Trophoblast cell (in vitro differentiated cells and primary cell): Measurements from ENCODE around the gene HOXD10.

ENCODE experiments used
- DNase-seq, 2 donors: peaks; one replicate each; pipeline ENCODE4 v3.0.0-alpha.2; 2016
- H2AFZ ChIP-seq: 2 replicates; pipeline ENCODE4 v1.6.1; 2013; ENCODE audit warnings: low read length, moderate library complexity, mild to moderate bottlenecking; ENCODE audit not compliant: insufficient read depth, poor library complexity
- H2AK5ac ChIP-seq: 2 replicates; pipeline ENCODE4 v1.6.1; 2013; ENCODE audit warnings: mild to moderate bottlenecking, low read length
- H2BK120ac ChIP-seq: 2 replicates; pipeline ENCODE4 v1.6.1; 2013; ENCODE audit warnings: low read length, mild to moderate bottlenecking, moderate library complexity; ENCODE audit not compliant: insufficient read depth, poor library complexity
- H2BK12ac ChIP-seq: 2 replicates; pipeline ENCODE4 v1.6.1; 2013; ENCODE audit warnings: mild to moderate bottlenecking, low read length, moderate library complexity
- H2BK5ac ChIP-seq: 2 replicates; pipeline ENCODE4 v1.6.1; 2013; ENCODE audit warnings: low read length, low read depth, moderate library complexity, mild to moderate bottlenecking; ENCODE audit not compliant: poor library complexity
- H3K14ac ChIP-seq: 2 replicates; pipeline ENCODE4 v1.6.1; 2013; ENCODE audit warnings: mild to moderate bottlenecking, low read length
- H3K18ac ChIP-seq: 2 replicates; pipeline ENCODE4 v1.6.1; 2013; ENCODE audit warnings: mild to moderate bottlenecking, low read length
- H3K23ac ChIP-seq: 2 replicates; pipeline ENCODE4 v1.6.1; 2013; ENCODE audit warnings: low read length
- H3K27ac ChIP-seq: 2 replicates; pipeline ENCODE4 v1.5.1; 2013; ENCODE audit warnings: low read depth, mild to moderate bottlenecking, inconsistent platforms, low read length, moderate library complexity
- H3K27me3 ChIP-seq: 2 replicates; pipeline ENCODE4 v1.6.1; 2013; ENCODE audit warnings: inconsistent platforms, mild to moderate bottlenecking, low read length, moderate library complexity; ENCODE audit not compliant: insufficient read depth
- H3K36me3 ChIP-seq, 2 experiments: 1 replicate in 1 of 2; 2 replicates in 1 of 2; pipeline ENCODE4 v1.6.1; 2013; ENCODE audit warnings: low read length in 2 of 2, mild to moderate bottlenecking in 2 of 2, moderate library complexity in 1 of 2; ENCODE audit not compliant: insufficient read depth in 2 of 2, control insufficient read depth in 1 of 2
- H3K4ac ChIP-seq: 2 replicates; pipeline ENCODE4 v1.6.1; 2013; ENCODE audit warnings: low read depth, mild to moderate bottlenecking, low read length, moderate library complexity
- H3K4me1 ChIP-seq, 2 experiments: 1 replicate in 1 of 2; 2 replicates in 1 of 2; pipeline ENCODE4 v1.6.1; 2013; ENCODE audit warnings: low read length in 2 of 2, mild to moderate bottlenecking in 2 of 2, moderate library complexity in 1 of 2; ENCODE audit not compliant: insufficient read depth in 2 of 2, control insufficient read depth in 1 of 2
- H3K4me2 ChIP-seq: 2 replicates; pipeline ENCODE4 v1.6.1; 2013; ENCODE audit warnings: inconsistent platforms, mild to moderate bottlenecking, low read length, moderate library complexity
- H3K4me3 ChIP-seq: 2 replicates; pipeline ENCODE4 v1.5.1; 2013; ENCODE audit warnings: mild to moderate bottlenecking, low read depth, low read length, inconsistent platforms
- H3K79me1 ChIP-seq: one replicate; pipeline ENCODE4 v1.6.1; 2013; ENCODE audit warnings: low read length
- H3K79me2 ChIP-seq: 2 replicates; pipeline ENCODE4 v1.6.1; 2013; ENCODE audit warnings: low read length, mild to moderate bottlenecking; ENCODE audit not compliant: control insufficient read depth, insufficient read depth, poor library complexity
- H3K9ac ChIP-seq: 2 replicates; pipeline ENCODE4 v1.6.1; 2013; ENCODE audit warnings: mild to moderate bottlenecking, low read length
- H3K9me3 ChIP-seq: 2 replicates; pipeline ENCODE4 v1.6.1; 2013; ENCODE audit warnings: low read depth, mild to moderate bottlenecking, control low read depth, inconsistent platforms, low read length; ENCODE audit not compliant: insufficient read depth
- H4K12ac ChIP-seq: 2 replicates; pipeline ENCODE4 v1.6.1; 2013; ENCODE audit warnings: low read depth, mild to moderate bottlenecking, low read length, moderate library complexity
- H4K8ac ChIP-seq: 2 replicates; pipeline ENCODE4 v1.6.1; 2013; ENCODE audit warnings: low read depth, mild to moderate bottlenecking, low read length, moderate library complexity
- H4K91ac ChIP-seq: one replicate; pipeline ENCODE4 v1.6.1; 2013; ENCODE audit warnings: low read depth, mild to moderate bottlenecking, low read length, moderate library complexity
- WGBS: extraction: QIAGEN DNeasy Blood & Tissue Kit; methylation state at CpG from one replicate; pipeline ENCODE4 v1.1.7; 2013; ENCODE audit warnings: missing lambda C conversion rate; ENCODE audit not compliant: insufficient read length, insufficient coverage; ENCODE audit errors: extremely low coverage; 5-methylcytosine and 5-hydroxymethylcytosine counted together

Gene HOXD10

DNA sequence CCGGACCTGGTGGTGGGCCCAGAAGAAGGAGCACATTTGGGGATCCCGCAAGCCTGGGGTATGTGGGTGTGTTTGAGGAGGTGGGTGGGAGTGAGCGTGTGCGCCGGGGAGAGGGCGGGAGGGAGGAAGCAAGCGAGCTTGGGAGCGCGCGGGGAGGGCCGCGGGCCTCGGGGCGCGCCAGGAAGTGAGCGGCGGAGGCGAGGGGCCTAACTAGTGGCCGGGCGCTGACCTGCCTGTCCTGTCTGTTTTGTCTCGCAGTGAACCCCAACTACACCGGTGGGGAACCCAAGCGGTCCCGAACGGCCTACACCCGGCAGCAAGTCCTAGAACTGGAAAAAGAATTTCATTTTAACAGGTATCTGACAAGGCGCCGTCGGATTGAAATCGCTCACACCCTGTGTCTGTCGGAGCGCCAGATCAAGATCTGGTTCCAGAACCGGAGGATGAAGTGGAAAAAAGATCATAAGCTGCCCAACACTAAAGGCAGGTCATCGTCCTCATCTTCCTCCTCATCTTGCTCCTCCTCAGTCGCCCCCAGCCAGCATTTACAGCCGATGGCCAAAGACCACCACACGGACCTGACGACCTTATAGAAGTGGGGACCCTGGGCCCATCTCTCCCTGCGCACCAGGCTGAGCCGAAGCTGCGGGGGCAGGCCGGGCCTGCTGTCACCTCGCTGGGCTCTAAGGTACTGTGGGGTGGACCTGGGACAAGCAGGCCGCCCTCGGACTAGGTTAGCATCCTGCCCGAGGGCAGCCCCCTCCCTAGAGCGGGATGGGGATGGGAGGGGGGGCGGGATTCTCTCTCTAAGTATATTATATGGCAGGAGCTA, 36.0 kb downstream of the HOXD10 start:
- no peak for DNase-seq
- Histone ChIP-seq H3K9me3 (peaks cover 22% of the 10 kb centered on the region), H3K4me2 (no peak overlapping the region), H3K14ac (no peak overlapping the region), H3K4me1 (peaks cover 5 to 7% of the 10 kb centered on the region in 2 experiments), H4K12ac (no peak overlapping the region), H3K27me3 (peaks cover 91% of the 10 kb centered on the region), H2AK5ac (no peak overlapping the region), H4K8ac (no peak overlapping the region), H3K79me2 (no peaks in the 10 kb centered on the region), H4K91ac (no peak overlapping the region), H2BK12ac (no peak overlapping the region), H3K36me3 (no peaks in the 10 kb centered on the region), H3K23ac (no peak overlapping the region), H2BK5ac (no peak overlapping the region), H3K9ac (no peak overlapping the region), H3K27ac (no peak overlapping the region), H2AFZ (no peak overlapping the region), H2BK120ac (no peak overlapping the region), H3K4me3 (peak overlapping the region; percentile 33), H3K4ac (no peak overlapping the region), H3K79me1 (no peaks in the 10 kb centered on the region), H3K18ac (no peak overlapping the region)
- no CpG with 5 or more reads among the region's 48 CpGs for WGBS

DNA sequence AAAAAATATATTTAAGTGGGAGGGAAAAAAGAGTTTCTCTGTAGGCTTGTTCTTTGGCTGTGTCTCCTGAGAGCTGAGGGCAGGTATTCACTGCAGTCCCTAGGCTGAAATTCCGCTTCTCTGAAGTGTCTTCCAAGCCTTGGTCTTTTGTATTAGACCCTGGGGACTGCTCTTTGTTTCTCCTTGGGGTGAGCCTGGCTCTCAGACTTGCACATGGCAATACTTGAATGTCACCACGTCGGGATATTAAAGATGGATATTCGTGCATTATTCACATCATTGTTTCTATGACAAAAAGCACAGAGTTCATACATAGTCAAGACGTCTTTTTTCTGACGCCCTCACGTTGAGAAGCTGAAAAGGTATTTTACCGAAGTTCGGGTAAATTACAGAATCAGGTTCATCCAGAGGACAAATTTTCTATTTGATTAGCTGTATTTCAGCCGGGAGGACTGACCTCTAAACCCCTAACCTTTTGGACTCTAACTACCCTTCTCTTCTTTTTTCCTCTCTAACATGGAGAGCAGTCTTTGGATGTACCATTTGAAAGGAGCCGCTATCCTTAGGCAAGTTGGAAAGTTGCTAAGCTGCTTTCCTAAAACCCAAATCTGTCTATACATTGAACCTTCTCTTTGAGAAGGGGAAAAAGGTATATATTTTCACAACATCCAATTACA, 38.1 kb downstream of the HOXD10 start:
- H3K9me3 ChIP-seq: peaks cover 22% of the 10 kb centered on the region
- H3K79me2 ChIP-seq: no peaks in the 10 kb centered on the region
- H3K4me2 ChIP-seq: no peak overlapping the region
- WGBS: no CpG with 5 or more reads among the region's 11 CpGs
- H3K4ac ChIP-seq: no peak overlapping the region
- DNase-seq: no peak
- no peak overlapping the region for H2AFZ ChIP-seq
- peaks cover 91% of the 10 kb centered on the region for H3K27me3 ChIP-seq
- H4K8ac ChIP-seq: no peak overlapping the region
- H2BK120ac ChIP-seq: no peak overlapping the region
- H3K9ac ChIP-seq: no peak overlapping the region
- no peak overlapping the region for H4K91ac ChIP-seq
- H3K4me3 ChIP-seq: no peak overlapping the region
- H4K12ac ChIP-seq: no peak overlapping the region
- H3K18ac ChIP-seq: no peak overlapping the region
- peaks cover 5 to 8% of the 10 kb centered on the region in 2 experiments for H3K4me1 ChIP-seq
- H3K14ac ChIP-seq: no peak overlapping the region
- H3K23ac ChIP-seq: no peak overlapping the region
- no peak overlapping the region for H2BK12ac ChIP-seq
- no peak overlapping the region for H3K27ac ChIP-seq
- H2BK5ac ChIP-seq: no peak overlapping the region
- no peaks in the 10 kb centered on the region for H3K36me3 ChIP-seq
- no peaks in the 10 kb centered on the region for H3K79me1 ChIP-seq
- no peak overlapping the region for H2AK5ac ChIP-seq

DNA sequence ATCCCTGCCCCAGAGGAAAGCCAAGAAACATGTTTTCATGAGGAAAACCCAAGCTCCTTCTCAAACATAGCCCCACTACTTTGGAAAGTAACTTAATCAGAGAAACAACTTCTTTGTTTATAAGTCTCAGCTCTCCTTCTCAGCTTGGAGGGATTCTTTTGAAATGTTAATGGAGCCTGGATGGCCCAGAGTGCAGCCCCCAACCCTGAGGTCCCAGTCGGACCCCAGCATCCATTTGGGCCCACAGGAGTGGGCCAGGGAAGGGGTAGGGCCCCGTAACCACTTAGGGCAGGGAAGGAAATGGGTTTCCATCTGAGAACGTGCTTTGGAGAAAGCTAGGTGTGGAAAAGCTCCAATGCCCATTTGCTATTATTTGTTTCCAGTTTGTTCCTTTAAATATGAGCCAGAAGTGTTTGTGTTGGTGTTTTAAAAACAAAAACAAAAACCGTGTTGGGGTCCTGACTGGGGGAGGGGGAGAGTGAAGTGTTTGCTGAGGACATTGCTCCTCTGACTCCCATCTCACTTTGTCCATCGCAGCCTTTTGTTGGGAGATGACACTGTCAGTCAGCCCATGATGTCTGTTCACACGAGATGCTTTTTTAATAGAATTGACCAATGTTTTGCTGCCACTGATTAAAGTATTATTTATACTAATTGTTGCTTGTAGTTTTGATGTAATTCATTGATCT, 38.9 kb downstream of the HOXD10 start:
- no peak overlapping the region for H3K4me3 ChIP-seq
- no peak overlapping the region for H2AK5ac ChIP-seq
- H3K79me1 ChIP-seq: no peaks in the 10 kb centered on the region

DNA sequence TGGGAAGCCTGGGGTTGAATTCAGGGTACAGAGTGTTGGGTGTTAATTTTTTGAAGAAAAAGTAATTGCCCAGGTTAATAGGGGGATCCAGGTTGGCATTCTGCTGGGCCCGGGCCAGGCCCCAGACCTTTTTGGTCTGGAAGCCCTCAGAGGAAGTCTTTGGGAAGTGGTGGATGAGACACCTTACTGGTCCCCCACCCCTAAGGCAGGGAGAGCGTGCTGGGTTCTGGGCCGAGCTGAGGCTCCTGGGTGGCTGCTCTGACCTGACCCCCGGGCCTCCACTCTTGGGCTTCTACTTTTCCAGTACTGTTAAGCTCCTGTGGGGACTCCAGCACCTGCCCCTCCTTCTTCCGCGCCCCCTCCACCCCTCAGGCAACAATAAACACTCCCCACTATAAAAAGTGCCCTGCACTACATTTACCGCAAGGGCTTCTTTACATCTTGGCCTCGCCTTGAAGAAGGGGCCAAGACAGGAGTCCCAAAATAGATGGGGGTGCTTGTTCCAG, 39.8 kb downstream of the HOXD10 start:
- no peak overlapping the region for H2BK120ac ChIP-seq
- H3K4me2 ChIP-seq: no peak overlapping the region
- no peak overlapping the region for H2AFZ ChIP-seq
- no peak overlapping the region for H3K23ac ChIP-seq
- no peak overlapping the region for H3K14ac ChIP-seq
- H3K9me3 ChIP-seq: peaks cover 27% of the 10 kb centered on the region
- H3K79me2 ChIP-seq: no peaks in the 10 kb centered on the region
- no peak overlapping the region for H4K8ac ChIP-seq
- H4K12ac ChIP-seq: no peak overlapping the region
- H3K79me1 ChIP-seq: no peaks in the 10 kb centered on the region
- no peaks in the 10 kb centered on the region for H3K36me3 ChIP-seq
- H3K18ac ChIP-seq: no peak overlapping the region
- no peak overlapping the region for H3K9ac ChIP-seq
- no peak overlapping the region for H3K4me3 ChIP-seq
- no peak overlapping the region for H2AK5ac ChIP-seq
- peaks cover 5 to 15% of the 10 kb centered on the region in 2 experiments for H3K4me1 ChIP-seq
- peaks cover 91% of the 10 kb centered on the region for H3K27me3 ChIP-seq
- H3K4ac ChIP-seq: no peak overlapping the region
- no peak for DNase-seq
- no peak overlapping the region for H3K27ac ChIP-seq
- no CpG with 5 or more reads among the region's 8 CpGs for WGBS
- no peak overlapping the region for H4K91ac ChIP-seq
- no peak overlapping the region for H2BK12ac ChIP-seq
- H2BK5ac ChIP-seq: no peak overlapping the region

More for the DNA sequence above, 38.9 kb downstream of the HOXD10 start:
- H4K8ac ChIP-seq: no peak overlapping the region
- no peak overlapping the region for H2BK12ac ChIP-seq
- H4K12ac ChIP-seq: no peak overlapping the region
- H3K4ac ChIP-seq: no peak overlapping the region
- no peak overlapping the region for H2BK5ac ChIP-seq
- no peak overlapping the region for H3K14ac ChIP-seq
- no peak overlapping the region for H3K23ac ChIP-seq
- peaks cover 28% of the 10 kb centered on the region for H3K9me3 ChIP-seq
- no peak overlapping the region for H2BK120ac ChIP-seq
- H3K27me3 ChIP-seq: peaks cover 91% of the 10 kb centered on the region
- no peak for DNase-seq
- H3K18ac ChIP-seq: no peak overlapping the region
- no peaks in the 10 kb centered on the region for H3K79me2 ChIP-seq
- H4K91ac ChIP-seq: no peak overlapping the region
- no peaks in the 10 kb centered on the region for H3K36me3 ChIP-seq
- peaks cover 5 to 15% of the 10 kb centered on the region in 2 experiments for H3K4me1 ChIP-seq
- H3K9ac ChIP-seq: no peak overlapping the region
- no peak overlapping the region for H3K4me2 ChIP-seq
- no peak overlapping the region for H2AFZ ChIP-seq
- H3K27ac ChIP-seq: no peak overlapping the region
- no CpG with 5 or more reads among the region's 6 CpGs for WGBS
